SK-N-SH (cell line): ENCODE measurements around the gene ARHGAP26. TPM values are rescaled to one million over a fixed set of nuclear protein-coding genes. Genes with fewer than 3 reads are reported as not detected.
A peak's percentile ranks its signal among the peaks of the same experiment; 100 is the strongest.

Experiments
- CTCF ChIA-PET: fragments of 300-600, 350-600 bp; formaldehyde crosslinking; extraction: SDS; loops from one replicate; lab custom pipeline; 2021; lab: Yijun Ruan, JAX
- POLR2A ChIA-PET: fragments of 350-600 bp; sonication (Branson Sonifier 250); formaldehyde crosslinking; extraction: SDS; loops from one replicate; lab custom pipeline; 2020; ENCODE audit warnings: antibody characterized with exemption, inconsistent platforms; lab: Yijun Ruan, JAX
- DNase-seq: peaks from one replicate; pipeline ENCODE4 v3.0.0; 2012
- H2AFZ ChIP-seq: fragments of 200-600 bp; sonication (generic); 2 replicates; pipeline ENCODE4 v1.8.1; 2016; ENCODE audit warnings: antibody characterized with exemption, mild to moderate bottlenecking, low read depth
- H3F3A ChIP-seq: fragments of 200-600 bp; sonication (generic); replicated peaks from 2 replicates; pipeline ENCODE3; 2016; ENCODE audit warnings: antibody characterized with exemption, mild to moderate bottlenecking; ENCODE audit not compliant: insufficient read depth
- H3K27ac ChIP-seq, 2 experiments: fragments of 200-500 bp in 1 of 2; fragments of 200-600 bp in 1 of 2; sonication (Bioruptor generic) in 1 of 2; sonication (generic), shearing (Covaris generic) in 1 of 2; 2 replicates each; pipeline versions ENCODE4 v1.5.1 to v1.6.1; 2014 to 2016; ENCODE audit warnings: low read depth in 2 of 2, inconsistent platforms in 1 of 2, low read length in 1 of 2, mild to moderate bottlenecking in 1 of 2, mixed read lengths in 1 of 2
- H3K27me3 ChIP-seq: fragments of 200-600 bp; sonication (generic), shearing (Covaris generic); 2 replicates; pipeline ENCODE4 v1.6.1; 2016; ENCODE audit warnings: mixed run types; ENCODE audit not compliant: insufficient read depth
- H3K36me3 ChIP-seq, 2 experiments: fragments of 200-500 bp in 1 of 2; fragments of 200-600 bp in 1 of 2; sonication (Bioruptor generic) in 1 of 2; sonication (generic) in 1 of 2; replicated peaks in 1 of 2; 2 replicates each; pipeline versions ENCODE3 to v1.5.1; 2014 to 2016; ENCODE audit warnings: low read length in 1 of 2, mild to moderate bottlenecking in 1 of 2; ENCODE audit not compliant: insufficient read depth in 2 of 2, control insufficient read depth in 1 of 2
- H3K4me1 ChIP-seq, 2 experiments: fragments of 200-500 bp in 1 of 2; fragments of 200-600 bp in 1 of 2; sonication (Bioruptor generic) in 1 of 2; sonication (generic), shearing (Covaris generic) in 1 of 2; 2 replicates each; pipeline versions ENCODE4 v1.5.1 to v1.6.1; 2014 to 2016; ENCODE audit warnings: low read depth in 1 of 2, low read length in 1 of 2, mixed run types in 1 of 2; ENCODE audit not compliant: insufficient read depth in 2 of 2, control insufficient read depth in 1 of 2
- H3K4me2 ChIP-seq: fragments of 200-600 bp; sonication (generic), shearing (Covaris generic); 2 replicates; pipeline ENCODE4 v1.6.1; 2017; ENCODE audit warnings: mixed run types
- H3K4me3 ChIP-seq, 2 experiments: fragments of 200-500 bp in 1 of 2; fragments of 200-600 bp in 1 of 2; sonication (Bioruptor generic) in 1 of 2; sonication (generic), shearing (Covaris generic) in 1 of 2; 2 replicates each; pipeline versions ENCODE4 v1.5.1 to v1.8.1; 2014 to 2016; ENCODE audit warnings: low read depth in 2 of 2, inconsistent platforms in 1 of 2, low read length in 1 of 2, mild to moderate bottlenecking in 1 of 2, mixed read lengths in 1 of 2, moderate library complexity in 1 of 2
- H3K79me2 ChIP-seq: fragments of 200-600 bp; sonication (generic); 2 replicates; pipeline ENCODE4 v1.8.1; 2017; ENCODE audit warnings: mild to moderate bottlenecking; ENCODE audit not compliant: insufficient read depth
- H3K9ac ChIP-seq: fragments of 200-600 bp; sonication (generic); 2 replicates; pipeline ENCODE4 v1.6.1; 2017; ENCODE audit warnings: mixed run types
- H3K9me2 ChIP-seq: fragments of 200-600 bp; sonication (generic); 2 replicates; pipeline ENCODE4 v1.6.1; 2017; ENCODE audit warnings: mixed run types
- H3K9me3 ChIP-seq: fragments of 200-600 bp; sonication (generic); 2 replicates; pipeline ENCODE4 v1.6.1; 2017; ENCODE audit warnings: mixed run types, mild to moderate bottlenecking, moderate library complexity
- H4K20me1 ChIP-seq: fragments of 200-600 bp; sonication (generic); 2 replicates; pipeline ENCODE4 v1.6.1; 2017; ENCODE audit warnings: mild to moderate bottlenecking, mixed run types; ENCODE audit not compliant: insufficient read depth
- CTCF ChIP-seq: fragments of 200-600 bp; sonication (generic); IDR thresholded peaks from 2 replicates; pipeline ENCODE4 v1.6.1; 2017; ENCODE audit warnings: antibody characterized with exemption, mild to moderate bottlenecking, moderate library complexity
- EP300 ChIP-seq, 2 experiments: IDR thresholded peaks; 2 replicates each; pipeline versions ENCODE4 v1.4.0 to v1.6.1; 2012; ENCODE audit warnings: borderline replicate concordance in 1 of 2, low read depth in 1 of 2, low read length in 1 of 2
- FOSL2 ChIP-seq: IDR thresholded peaks from 2 replicates; pipeline ENCODE4 v1.4.0; 2012; ENCODE audit warnings: low read depth, mild to moderate bottlenecking, moderate library complexity, borderline replicate concordance
- FOXM1 ChIP-seq: IDR thresholded peaks from 2 replicates; pipeline ENCODE4 v1.4.0; 2012; ENCODE audit warnings: low read depth, mild to moderate bottlenecking
- GATA2 ChIP-seq: sonication (generic); formaldehyde crosslinking; IDR thresholded peaks from 2 replicates; pipeline ENCODE4 v1.5.0; 2020; ENCODE audit warnings: mild to moderate bottlenecking, missing genetic modification reagents
- IRF3 ChIP-seq: fragments of 150-350 bp; IDR thresholded peaks from 2 replicates; pipeline ENCODE4 v1.6.1; 2016; ENCODE audit warnings: mild to moderate bottlenecking, low read depth, low read length
- MAX ChIP-seq: IDR thresholded peaks from 2 replicates; pipeline ENCODE4 v1.4.0; 2012; ENCODE audit warnings: low read depth
- NFIC ChIP-seq: IDR thresholded peaks from 2 replicates; pipeline ENCODE4 v1.4.0; 2012; ENCODE audit warnings: borderline replicate concordance
- NRF1 ChIP-seq: IDR thresholded peaks from 2 replicates; pipeline ENCODE4 v1.6.1; 2012; ENCODE audit warnings: low read depth, mild to moderate bottlenecking, low read length
- POLR2AphosphoS5 ChIP-seq: IDR thresholded peaks from 2 replicates; pipeline ENCODE4 v1.6.1; 2012; ENCODE audit warnings: low read depth, low read length
- REST ChIP-seq: IDR thresholded peaks from 2 replicates; pipeline ENCODE4 v1.6.1; 2012; ENCODE audit warnings: mild to moderate bottlenecking, low read depth, low read length, moderate library complexity
- RFX5 ChIP-seq: IDR thresholded peaks from 2 replicates; pipeline ENCODE4 v1.6.1; 2012; ENCODE audit warnings: mild to moderate bottlenecking, improper control_type of control experiment, low read length
- SIN3A ChIP-seq: IDR thresholded peaks from 2 replicates; pipeline ENCODE4 v1.6.1; 2012; ENCODE audit warnings: low read depth, mild to moderate bottlenecking, low read length, moderate library complexity, borderline replicate concordance
- SMC3 ChIP-seq: IDR thresholded peaks from 2 replicates; pipeline ENCODE4 v1.6.1; 2012; ENCODE audit warnings: low read depth, low read length, improper control_type of control experiment
- TAF1 ChIP-seq: IDR thresholded peaks from 2 replicates; pipeline ENCODE4 v1.6.1; 2012; ENCODE audit warnings: low read depth, mild to moderate bottlenecking, low read length, moderate library complexity, borderline replicate concordance
- TEAD4 ChIP-seq: IDR thresholded peaks from 2 replicates; pipeline ENCODE4 v1.4.0; 2012; ENCODE audit warnings: mild to moderate bottlenecking, borderline replicate concordance; ENCODE audit not compliant: insufficient read depth
- USF1 ChIP-seq: IDR thresholded peaks from 2 replicates; pipeline ENCODE4 v1.4.0; 2012; ENCODE audit warnings: low read depth, borderline replicate concordance
- WGBS: methylation state at CpG from one replicate; pipeline ENCODE4 v1.1.6; 2017; ENCODE audit warnings: low lambda C conversion rate; 5-methylcytosine and 5-hydroxymethylcytosine counted together
- polyA plus RNA-seq, 3 experiments: library from polyadenylated mRNA; depleted of rRNA; stranded (reverse); fragments of >200 nt; gene quantifications; 2 replicates each; pipeline ENCODE4 v1.2.3, GENCODE V29; 2012

The ARHGAP26 gene
- polyA plus RNA-seq, 1 of the 3 experiments (the other 2 are of a cell fraction) = 6.1 TPM

GRCh38 chr5:142871363-142872193 is 101.4 kb downstream of the ARHGAP26 start:
- POLR2A ChIA-PET = interaction anchor here (1.2 to 2.6 kb wide), 2 partner anchors 100 to 102 kb away, joined by 4 to 10 read pairs; partner anchors contain the start of gene ARHGAP26
- H3K9ac ChIP-seq = no peak overlapping the region
- CTCF ChIA-PET = interaction anchor here (0.8 to 27.9 kb wide), 8 partner anchors 9 to 153 kb away, joined by 3 to 1285 read pairs (median 40); partner anchors contain the start of gene ARHGAP26
- no peak overlapping the region for H3K4me3 ChIP-seq
- H3K4me1 ChIP-seq = peaks cover 52 to 76% of the 10 kb centered on the region in 2 experiments
- H3K4me2 ChIP-seq = no peak overlapping the region
- no peaks in the 10 kb centered on the region for H4K20me1 ChIP-seq
- H3K36me3 ChIP-seq = peaks cover 0 to 3% of the 10 kb centered on the region in 2 experiments
- H2AFZ ChIP-seq = no peak overlapping the region
- no peaks in the 10 kb centered on the region for H3K9me3 ChIP-seq
- DNase-seq = peak; percentile 49
- 84% methylated on average over 13 of the region's 13 CpGs for WGBS
- H3K27me3 ChIP-seq = no peaks in the 10 kb centered on the region
- no peak for TF ChIP-seq USF1
- peak; percentile 53; the same call in 1 of the 2 replicates for TF ChIP-seq REST
- TF ChIP-seq NRF1 = no peak
- TF ChIP-seq GATA2 = no peak
- no peak for TF ChIP-seq FOSL2
- TF ChIP-seq, all 33 proteins: peak for 1
- Histone ChIP-seq H3K79me2 (no peaks in the 10 kb centered on the region), H3F3A (peaks cover 7% of the 10 kb centered on the region), H3K27ac (peak overlapping the region in 1 of 2 experiments; percentile 95; a peak in 2 of 4 replicates), H3K9me2 (no peaks in the 10 kb centered on the region)

- no peak overlapping the region for H3K9ac ChIP-seq
- no peak overlapping the region for H2AFZ ChIP-seq
- peaks cover 52 to 72% of the 10 kb centered on the region in 2 experiments for H3K4me1 ChIP-seq
- CTCF ChIA-PET = interaction anchor here (1.3 to 27.9 kb wide), 8 partner anchors 8 to 175 kb away, joined by 3 to 1285 read pairs (median 40); partner anchors contain the start of gene ARHGAP26
- H3K79me2 ChIP-seq = no peaks in the 10 kb centered on the region
- H3K27ac ChIP-seq = peak overlapping the region; percentile 23 to 95; a peak in 3 of 4 replicates
- no peaks in the 10 kb centered on the region for H4K20me1 ChIP-seq
- no peak overlapping the region for H3K4me3 ChIP-seq
- DNase-seq = peak; percentile 76
- no peaks in the 10 kb centered on the region for H3K27me3 ChIP-seq
- no peaks in the 10 kb centered on the region for H3K9me3 ChIP-seq
- peaks cover 7% of the 10 kb centered on the region for H3F3A ChIP-seq
- WGBS = 59% methylated on average over 3 of the region's 3 CpGs
- no peaks in the 10 kb centered on the region for H3K9me2 ChIP-seq
- POLR2A ChIA-PET = interaction anchor here (1.2 to 2.6 kb wide), 2 partner anchors 101 to 103 kb away, joined by 4 to 10 read pairs; partner anchors contain the start of gene ARHGAP26
- peaks cover 0 to 3% of the 10 kb centered on the region in 2 experiments for H3K36me3 ChIP-seq
- 0 out of 2 replicates have a peak overlapping the region, but pooled peaks have one; percentile 26 for H3K4me2 ChIP-seq
- peak in 1 of 2 experiments; percentile 94; a peak in 2 of 4 replicates for TF ChIP-seq EP300 (IDR thresholded peaks at IDR 0.05; ENCODE audit: borderline replicate concordance in 1 of 2, low read depth in 1 of 2, low read length in 1 of 2)
- no peak for TF ChIP-seq FOSL2
- no peak for TF ChIP-seq IRF3
- TF ChIP-seq TEAD4 = no peak
- peak; percentile 87 for TF ChIP-seq GATA2
- TF ChIP-seq POLR2AphosphoS5 = no peak
- TF ChIP-seq SMC3 = no peak
- no peak for TF ChIP-seq NFIC
- no peak for TF ChIP-seq RFX5
- no peak for TF ChIP-seq CTCF
- TF ChIP-seq MAX = no peak
- TF ChIP-seq FOXM1 = no peak
- no peak for TF ChIP-seq SIN3A
- TF ChIP-seq TAF1 = no peak
Observed at GRCh38 chr5:142872217-142872616, 102.0 kb downstream of the ARHGAP26 start.
